ENCODE measurements around the gene PLPPR3.

- no peak for TF ChIP-seq CTCF (IDR thresholded peaks at IDR 0.05)
- TF ChIP-seq ZFX (IDR thresholded peaks at IDR 0.05; ENCODE audit: borderline replicate concordance) = no peak
Measured at GRCh38 chr19:852136-853013, 30.6 kb upstream of the PLPPR3 start, which contains the start of gene ELANE.

All from 22Rv1 (cell line).